Stimulated activated CD8-positive, alpha-beta memory T cell treated with anti-CD3 and anti-CD28 coated beads, Interleukin-2, amount 100 ng/mL, for 1 hour (primary cell): ENCODE measurements around the gene SIGLEC10.
A peak's percentile ranks its signal among the peaks of the same experiment; 100 is the strongest.

Source experiments
- DNase-seq, 2 donors: peaks; one replicate each; pipeline ENCODE4 v3.0.0-alpha.2; 2020; ENCODE audit warnings: low read depth in 2 of 2

The SIGLEC10 gene

DNA sequence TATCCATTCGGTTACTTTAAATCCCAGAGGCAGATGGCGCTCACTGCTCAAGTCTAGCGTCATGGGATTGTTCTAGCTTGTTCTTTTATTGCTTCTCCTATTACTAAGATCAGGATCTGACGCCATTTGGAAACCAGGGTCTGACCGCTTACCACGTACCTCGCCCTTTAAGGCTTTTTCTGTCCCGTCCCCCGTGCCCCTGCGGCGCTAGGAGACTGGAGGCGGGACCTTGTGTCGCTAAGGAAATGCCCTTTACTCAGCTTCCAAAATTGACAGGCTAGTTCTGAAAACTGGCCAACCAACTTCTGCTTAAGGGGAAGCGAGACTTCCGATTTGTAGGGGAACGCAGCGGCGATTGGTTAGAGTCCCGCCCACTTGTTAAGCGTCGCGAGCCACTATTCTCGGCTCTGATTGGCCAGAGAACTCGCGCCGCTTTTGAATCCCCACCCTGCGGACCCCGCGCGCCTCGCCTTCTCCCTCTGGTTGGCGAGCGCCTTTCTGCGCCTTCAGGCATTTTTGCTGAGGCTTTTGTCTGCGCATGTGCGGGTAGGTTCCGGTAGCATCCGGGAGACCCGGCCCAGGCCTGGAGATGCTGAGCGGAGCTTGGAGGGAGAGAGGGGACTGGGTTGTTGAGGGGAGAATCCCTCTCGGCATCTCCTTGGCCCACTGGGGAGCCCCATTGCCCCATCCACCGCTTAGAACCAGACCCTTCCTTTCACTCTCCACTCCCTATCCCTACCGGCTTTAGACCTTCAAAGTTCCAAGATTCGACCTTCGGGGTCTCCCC lies 23.2 kb downstream of the SIGLEC10 start:
- peak; percentile 73 to 75 for DNase-seq

DNA sequence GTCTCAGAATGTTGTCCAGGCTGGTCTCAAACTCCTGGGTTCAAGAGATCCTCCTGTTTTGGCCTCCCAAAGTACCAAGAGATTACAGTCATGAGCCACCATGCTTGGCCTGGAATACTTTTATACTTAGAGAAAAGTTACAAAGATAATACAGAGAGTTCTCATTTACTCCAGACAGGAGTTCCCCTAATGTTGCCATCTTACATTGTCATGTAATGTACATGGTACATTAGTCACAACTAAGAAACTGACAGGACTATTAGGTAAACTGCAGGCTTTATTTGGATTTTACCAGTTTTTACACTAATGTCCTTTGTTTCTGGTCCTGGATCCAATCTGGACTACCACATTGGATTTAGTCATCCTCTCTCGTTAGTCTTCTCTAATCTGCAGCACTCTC lies 24.7 kb downstream of the SIGLEC10 start:
- no peak for DNase-seq

DNA sequence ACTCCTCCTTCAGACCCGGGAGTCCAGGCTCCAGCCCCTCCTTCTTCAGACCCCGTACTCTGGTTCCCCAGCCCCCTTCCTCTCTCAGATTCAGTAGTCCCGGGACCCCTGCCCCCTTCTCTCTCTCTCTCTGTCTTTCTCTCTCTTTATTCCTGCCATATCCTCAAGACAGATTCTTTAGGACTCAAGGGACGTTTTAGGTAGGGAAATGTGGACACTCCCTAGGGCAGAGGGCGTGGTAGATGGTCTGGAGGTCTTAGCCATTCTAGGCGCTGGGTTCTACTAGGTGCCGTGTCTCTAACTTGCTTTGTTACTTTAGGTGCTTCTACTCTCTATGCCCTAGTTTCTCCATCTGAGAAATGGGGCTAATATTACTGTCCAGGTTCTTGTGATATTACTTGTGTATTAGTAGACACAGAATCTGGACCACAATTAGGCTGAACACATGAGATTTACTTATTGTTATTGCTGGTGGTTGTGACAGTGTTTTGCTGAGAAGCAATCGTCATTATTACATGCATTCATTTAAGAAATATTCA lies 26.3 kb downstream of the SIGLEC10 start:
- no peak for DNase-seq

DNA sequence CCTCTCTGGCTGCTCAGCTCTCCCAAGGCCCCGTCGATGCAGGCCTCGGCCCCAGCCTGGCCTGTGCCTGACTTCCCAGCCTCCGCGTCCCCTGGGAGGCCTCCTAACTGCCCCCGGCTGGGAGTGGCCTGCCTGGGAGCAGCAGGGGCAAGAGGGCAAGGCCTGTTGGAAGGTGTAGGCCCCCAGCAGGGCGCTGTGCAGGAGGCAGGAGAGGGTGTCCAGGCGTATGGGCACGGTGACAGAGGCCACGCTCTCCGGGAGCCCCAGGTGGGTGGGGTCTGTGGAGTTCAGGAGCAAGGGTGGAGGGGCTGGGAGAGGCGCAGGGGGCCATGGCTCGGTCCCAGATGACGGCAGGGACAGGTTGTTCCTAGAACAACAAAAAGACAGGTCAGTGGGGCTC lies 28.3 kb downstream of the SIGLEC10 start:
- DNase-seq, result no peak

DNA sequence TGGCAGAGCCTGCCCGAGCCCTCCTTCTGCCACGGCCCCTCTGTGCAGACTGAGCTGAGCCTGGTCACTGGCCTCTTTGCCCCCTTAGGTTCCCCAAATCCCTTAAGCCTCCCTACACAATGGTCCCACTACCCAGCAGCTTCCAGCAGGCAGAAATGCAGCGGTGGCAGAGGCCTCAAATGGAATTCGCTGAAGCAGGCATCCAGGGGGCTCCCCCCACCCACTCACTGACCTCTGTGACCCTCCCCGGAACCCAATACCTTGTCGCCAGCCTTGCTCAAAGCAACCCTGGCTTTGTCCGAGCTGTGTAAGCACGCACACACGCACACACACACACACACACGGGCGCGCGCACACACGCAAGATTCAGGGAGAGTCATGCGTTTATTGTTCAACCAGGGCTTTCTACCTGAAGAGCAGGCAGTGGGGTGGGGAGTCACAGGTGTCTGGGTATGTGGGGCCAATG lies 29.5 kb downstream of the SIGLEC10 start, which contains the start of gene LIM2:
TSS of gene LIM2 (minus strand) at position 51 of the 466 bp plus-strand sequence. CDS start 531 bp downstream, outside the sequence.
- no peak for DNase-seq

DNA sequence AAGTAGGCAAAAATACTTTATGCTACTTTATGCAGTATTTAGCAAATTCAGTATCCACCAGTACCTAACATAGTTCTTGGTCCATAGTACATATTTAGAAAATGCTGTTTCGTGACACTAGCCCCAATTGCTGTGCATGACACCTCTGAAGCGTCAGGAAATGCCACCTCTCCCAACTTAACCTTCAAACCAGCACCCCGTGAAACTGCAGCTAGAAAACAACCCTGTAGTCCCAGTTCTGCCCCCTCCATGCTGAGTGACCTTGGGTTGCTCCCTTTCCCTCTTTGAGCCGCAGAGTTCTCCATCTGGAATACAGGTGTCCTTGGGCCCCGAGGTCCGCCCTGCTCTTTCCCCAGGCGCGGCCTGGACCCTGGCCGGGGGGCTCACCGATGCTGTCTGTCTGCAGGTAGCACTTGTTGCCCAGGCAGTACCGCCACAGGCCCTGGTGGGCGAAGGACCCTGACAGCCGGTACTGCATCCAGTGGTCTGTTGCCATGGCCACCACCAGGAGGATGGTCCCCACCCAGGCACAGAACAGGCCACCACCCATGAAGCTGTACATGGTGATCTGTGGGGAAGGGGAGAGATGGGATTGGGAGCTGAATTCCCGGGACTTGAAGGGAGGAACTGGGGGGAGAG lies 30.4 kb downstream of the SIGLEC10 start:
- no peak for DNase-seq

DNA sequence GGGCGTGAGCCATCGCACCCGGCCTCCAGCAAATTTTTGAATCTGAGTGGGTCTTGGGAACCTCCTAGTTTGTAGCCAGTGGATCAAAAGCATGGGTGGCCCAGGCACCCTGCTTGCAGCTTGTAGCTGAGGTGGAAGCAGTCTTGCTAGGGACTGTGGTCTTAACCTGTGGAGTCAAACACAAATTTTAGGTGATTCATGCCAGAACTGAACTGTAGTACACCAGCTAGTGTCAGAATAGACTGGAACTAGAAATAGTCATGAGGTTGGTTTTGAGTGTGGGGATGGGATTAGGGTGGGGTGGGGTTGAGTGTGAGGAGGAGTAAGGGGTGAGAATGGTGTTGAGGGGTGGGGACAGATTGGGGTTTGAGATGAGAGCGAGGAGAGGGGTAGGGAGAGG lies 35.4 kb downstream of the SIGLEC10 start:
- no peak for DNase-seq

DNA sequence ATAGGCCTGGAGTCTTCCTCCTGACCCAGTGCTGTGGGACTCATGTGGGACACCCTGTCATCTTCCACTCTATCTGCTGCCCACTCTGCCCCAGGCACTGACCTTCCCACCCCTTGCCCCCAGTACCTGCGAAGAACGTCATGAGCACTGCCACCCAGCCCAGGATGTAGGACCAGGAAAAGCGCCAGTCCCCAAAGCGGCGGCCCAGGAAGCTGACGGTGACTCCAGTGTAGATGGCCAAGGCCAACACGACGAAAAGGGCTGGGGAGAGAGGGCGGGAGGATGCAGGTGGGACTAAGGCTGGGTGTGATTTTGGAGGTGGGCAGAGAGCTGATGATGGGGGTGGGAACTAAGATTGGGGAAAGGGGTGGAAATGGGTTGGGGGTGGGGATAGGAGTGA lies 37.1 kb downstream of the SIGLEC10 start:
- DNase-seq, result no peak

DNA sequence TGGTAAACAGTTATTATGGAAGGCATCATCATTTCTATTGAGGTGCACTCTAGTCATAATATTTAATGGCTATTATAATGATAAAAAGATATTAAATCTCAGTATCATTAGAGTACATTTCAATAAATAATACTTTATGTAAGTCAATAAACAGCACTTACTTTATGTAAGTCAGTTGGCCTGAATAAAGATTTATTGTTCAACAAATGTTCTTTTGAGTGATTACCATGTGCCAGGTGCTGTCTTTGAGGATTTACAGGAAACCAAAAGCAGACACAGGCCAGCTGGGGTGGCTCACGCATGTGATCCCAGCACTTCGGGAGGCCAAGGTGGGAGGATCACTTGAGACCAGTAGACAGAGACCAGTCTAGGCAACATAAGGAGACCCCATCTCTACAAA lies 40.0 kb downstream of the SIGLEC10 start:
- no peak for DNase-seq

DNA sequence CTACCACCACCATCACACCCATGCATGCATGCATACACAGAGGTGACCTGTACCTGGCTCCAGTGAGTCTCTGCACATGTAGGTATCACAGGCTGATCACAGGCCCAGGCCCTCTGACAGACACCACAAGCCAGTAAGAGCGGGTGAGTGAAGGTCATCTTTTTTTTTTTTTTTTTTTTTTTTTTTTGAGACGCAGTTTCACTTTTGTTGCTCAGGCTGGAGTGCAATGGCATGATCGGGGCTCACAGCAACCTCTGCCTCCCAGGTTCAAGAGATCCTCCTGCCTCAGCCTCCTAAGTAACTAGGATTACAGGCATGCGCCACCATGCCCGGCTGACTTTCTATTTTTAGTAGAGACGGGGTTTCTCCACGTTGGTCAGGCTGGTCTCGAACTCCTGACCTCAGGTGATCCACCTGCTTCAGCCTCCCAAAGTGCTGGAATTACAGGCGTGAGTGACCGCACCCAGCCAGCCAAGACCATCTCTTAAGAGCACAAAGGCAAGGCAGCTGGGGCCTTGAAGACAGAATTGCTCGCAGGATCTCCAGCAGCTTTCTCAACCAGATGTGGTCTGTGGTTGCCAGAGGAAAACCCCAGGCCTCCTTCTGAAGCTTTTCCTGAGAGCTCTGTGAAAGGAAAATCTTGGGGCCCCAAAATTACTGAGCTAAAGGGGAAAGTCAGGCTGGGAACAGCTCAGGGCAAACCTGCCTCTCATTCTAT lies 41.8 kb downstream of the SIGLEC10 start:
- no peak for DNase-seq

DNA sequence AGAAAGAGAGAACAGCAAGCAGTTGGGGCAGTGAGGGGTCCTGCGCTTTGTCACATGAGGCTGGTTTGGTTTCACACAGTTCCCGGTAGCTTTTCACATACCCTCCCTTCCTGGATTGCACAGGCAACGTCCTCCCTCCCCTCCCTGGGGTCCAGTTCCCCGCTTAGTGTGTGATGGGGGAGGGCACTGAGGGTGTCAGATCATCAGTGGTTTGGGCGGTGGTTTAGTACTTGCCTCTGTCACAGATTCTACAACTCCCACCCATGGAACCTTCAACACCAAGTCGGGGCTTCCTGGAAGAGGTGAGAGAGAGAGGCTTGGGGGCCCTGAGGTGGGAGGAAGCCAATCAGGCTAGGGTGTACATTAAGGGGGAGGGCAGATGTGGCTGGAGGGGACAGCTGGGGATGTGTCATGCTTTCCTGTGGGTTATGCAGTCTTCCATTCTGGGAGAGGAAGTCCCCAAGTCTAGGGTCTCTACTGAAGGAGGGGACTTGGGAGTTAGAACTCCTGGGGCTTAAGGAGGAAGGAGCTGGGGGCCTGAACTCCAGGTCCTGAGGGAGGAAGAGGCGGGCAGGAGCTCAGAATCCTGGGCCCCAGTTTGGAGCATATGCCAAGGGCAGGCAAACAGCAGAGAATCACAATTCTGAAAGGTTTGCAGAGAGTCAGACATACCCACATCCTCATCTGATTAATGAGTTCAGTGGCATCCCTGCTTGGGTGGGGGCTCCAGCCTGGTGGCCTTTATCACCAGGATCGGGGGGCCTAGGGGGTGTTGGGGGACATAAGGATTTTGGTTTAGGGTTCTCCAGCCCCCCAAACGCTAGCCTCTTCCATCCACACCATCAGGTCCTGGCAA lies 44.6 kb downstream of the SIGLEC10 start, which contains the start of gene NKG7:
TSS of gene NKG7 (minus strand) at position 6 of the 856 bp plus-strand sequence. CDS start 119 bp downstream, outside the sequence.
- DNase-seq, result peak; percentile 66

DNA sequence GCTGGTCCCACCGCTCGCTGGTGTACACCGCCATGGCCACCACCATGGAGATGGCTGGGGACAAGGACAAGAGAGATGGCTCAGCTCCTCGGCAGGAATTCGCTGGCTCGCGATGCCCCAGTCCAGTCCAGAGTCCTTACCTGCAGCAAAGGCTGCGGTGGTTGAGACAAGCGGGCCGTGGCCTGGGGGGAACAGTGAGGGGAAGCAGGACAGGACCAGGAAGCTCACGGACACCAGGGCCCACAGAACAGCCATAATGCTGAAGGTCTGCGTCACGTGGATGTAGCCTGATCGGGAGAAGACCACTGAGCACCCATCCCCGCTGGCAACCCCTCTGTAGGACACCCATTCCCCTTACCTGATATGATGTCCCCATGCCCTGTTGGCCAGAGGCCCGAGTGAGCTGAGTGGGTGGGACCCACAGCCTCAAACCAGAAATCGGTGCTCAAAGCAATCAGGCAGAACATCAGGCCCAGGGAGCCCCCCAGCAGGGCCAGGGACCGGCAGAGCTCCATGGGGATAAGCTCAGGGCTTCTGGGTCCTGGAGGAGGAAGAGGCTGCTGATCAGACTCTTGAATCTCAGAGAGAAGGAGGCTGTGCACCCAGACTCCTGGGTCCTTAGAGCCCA lies 45.3 kb downstream of the SIGLEC10 start:
- no peak for DNase-seq

DNA sequence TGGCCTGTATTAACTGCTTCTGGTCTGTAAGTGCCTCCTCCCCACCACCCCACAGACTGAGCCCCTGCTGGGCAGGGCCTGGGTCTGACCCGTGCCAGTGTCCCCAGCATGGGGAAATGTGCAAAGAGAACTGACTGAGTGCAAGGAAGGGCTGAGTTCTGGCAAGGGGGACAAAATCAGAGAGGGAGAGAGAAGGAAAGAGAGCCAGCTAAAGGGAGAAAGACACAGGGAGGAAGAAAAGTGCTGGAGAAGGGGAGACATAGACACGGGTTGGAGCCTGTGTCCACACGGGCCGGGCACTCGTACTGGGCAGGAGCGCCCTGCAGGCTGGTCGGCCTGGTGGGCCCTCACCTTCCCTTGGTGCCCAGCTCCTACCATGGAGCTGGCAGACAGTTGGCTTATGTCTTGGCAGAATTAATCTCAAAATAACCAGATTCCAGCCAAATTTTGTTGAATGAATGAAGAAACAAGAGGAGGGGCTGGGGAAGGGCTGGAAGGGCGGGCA lies 46.2 kb downstream of the SIGLEC10 start:
- DNase-seq, result no peak

DNA sequence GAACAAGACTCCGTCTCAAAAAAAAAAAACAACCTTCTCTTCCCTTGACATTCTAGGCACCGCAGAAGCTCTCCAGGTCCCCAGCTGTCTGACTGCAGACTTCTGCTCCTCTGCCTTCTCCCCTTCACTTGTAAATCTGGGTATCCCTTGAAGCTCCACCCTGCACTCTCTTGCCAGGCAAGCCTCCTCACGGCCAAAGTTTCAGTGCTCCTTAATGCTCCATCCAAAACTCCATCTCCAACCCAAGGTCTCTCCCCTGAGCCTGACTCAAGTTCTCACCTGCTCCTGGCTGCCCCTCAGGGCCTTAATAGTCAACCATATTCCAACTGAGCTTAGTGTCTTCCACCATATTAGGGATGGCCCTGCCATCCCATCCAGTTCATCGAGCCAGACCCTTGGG lies 47.2 kb downstream of the SIGLEC10 start:
- DNase-seq, result no peak

DNA sequence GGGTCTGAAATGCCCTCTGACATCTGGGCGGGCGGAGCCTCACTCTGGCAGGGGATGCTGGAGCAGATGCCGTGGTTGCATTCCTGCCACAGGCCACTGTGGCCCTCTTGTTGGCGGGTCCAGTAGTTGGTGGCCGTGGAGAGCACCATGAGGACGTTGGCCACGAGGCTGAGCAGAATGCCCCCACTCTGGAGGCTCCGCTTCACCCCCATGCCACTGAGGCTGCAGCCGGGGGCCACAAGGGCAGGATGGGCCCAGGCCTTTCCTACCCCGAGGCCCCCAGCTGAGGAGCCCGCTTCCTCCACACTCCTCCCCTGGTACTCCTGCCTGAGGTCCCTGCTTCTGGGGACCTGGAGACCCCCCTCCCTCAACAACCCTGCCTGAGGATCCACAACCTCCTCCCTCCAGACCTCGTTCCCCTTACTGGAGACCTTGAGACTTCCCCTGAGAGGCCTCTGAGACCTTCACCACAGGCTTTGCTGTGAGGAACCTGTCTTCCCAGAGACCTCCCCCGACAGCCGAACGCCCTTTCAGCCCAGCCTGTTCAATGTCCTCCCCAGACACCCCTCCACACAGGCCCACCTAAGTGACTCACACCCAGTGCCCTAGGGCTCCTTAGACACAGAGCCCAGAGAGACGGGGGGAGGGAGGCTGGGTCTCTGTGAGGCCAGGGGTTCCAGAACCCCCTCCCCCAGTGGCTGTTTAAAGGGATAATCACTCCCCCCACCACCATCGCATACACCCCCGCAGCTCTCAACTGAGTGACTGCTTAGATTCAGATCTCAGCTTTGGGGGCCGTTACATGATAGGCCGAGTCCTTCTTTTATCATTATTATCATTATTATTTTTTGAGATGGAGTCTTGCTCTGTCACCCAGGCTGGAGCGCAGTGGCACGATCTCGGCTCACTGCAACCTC lies 48.8 kb downstream of the SIGLEC10 start, which contains the start of gene CLDND2:
TSS of gene CLDND2 (minus strand) at position 638 of the 917 bp plus-strand sequence. CDS start at position 212, 426 bp downstream.
- no peak for DNase-seq

DNA sequence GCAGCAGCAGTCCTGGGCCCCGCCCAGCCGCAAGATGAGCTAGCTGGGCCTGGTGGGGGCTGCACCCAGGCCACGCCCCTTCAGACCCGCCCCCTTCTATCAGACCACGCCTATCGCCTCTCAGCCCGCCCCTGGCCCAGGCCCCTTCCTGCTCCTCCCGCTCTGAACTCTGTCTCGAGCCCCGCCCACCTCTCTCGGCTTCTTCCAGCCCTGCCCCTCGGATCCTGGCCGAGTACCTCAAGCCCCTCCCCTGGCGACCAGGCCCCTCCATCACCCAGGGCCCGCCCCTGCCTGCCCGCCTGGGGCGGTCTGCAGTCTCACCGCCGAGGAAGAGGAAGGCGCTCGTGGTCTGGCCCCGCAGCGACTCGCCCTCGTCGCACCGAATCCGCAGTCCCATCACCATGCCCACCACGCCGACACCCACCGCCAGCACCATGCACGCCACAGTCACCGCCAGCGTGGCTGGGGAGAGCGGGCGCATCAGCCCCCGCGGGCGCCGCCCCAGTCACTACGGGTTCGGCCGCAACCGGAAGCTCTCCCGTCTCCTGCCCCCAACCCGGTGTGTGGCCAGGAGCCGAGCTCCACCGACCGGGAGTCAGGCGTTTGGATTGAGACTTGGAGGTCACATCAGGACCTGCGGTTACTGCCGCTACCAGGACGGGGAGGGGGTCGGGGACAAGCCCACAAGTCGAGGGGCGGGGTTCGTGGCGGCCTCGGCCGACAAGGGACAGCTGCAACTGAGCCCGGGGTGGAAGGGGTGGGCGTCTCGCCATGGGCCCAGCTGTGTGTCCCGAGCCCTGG lies 49.7 kb downstream of the SIGLEC10 start:
- DNase-seq, result peak; percentile 95 to 96

DNA sequence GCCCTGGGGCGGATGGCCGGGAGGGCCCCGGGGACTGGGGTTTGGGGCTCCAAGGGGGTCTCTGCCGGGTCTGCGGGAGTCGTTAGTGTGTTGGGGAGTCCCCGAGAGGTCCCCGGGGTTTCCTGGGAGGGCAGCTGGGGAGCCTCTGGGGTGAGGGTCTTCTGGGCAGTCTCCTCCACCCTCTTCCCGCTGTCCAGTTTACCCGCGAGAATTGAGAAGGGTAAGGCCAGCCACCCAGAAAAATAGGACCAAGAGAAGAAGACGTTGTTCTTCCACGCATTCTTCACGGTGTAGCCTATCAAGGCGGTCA lies 50.2 kb downstream of the SIGLEC10 start:
- DNase-seq, result no peak

DNA sequence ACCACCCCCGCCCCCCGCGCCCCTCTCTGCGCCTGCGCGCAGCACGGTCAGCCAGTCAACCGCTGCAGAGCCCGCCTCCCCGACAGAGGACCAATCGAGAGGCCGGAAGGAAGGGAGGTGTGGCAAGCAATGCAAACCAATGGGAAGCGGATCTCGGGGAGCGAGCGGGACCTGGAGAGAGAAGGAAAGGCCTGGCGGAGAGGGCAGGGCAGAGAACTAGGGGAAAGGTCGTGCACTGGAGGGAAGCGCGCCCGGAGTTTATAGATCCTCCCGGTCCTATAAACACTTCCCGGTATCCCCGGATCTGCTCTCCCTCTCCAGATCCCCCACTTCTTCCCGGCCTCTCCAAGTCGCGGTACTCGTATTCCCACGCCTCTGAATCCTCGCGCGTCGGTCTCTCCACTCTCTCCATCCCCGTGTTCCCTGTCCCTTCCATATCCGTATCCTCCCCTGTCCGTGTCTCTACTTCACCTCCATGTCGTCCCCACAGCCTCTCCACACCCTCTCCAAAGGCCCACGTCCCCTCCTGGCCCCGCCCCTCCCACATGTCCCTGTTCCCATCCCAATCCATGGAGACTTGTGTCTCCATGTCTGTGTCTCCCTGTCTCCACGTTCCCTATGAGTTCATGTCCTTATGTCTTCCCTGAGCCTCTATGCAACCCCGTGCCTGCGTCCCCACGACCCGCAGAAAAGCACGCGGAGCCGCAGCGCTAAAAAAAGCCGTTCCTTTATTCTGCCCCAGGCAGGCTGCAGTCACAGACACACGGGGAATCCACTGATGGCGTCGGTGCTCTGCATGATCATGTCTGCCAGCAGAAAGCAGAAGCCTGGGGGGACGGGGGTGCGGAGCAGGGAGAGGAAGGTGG lies 50.8 kb downstream of the SIGLEC10 start:
- peak; percentile 79 to 86 for DNase-seq
